Right forelimb (tissue), 1 donor: ENCODE results near the gene APOE.

Experiments
- DNase-seq: peaks from one replicate; pipeline ENCODE4 v3.0.0-alpha.2; 2018

Gene APOE

GRCh38 chr19:44954649-44955504, 49.3 kb downstream of the APOE start, which contains the start of gene CLPTM1:
CLPTM1 (plus strand) TSS chr19:44955380; CDS start chr19:44955396, 16 bp downstream.
- peak; percentile 96 for DNase-seq

- DNase-seq: no peak
These were observed 50.2 kb downstream of the APOE start for GRCh38 chr19:44955505-44956439.

- no peak for DNase-seq
These were observed 51.9 kb downstream of the APOE start for GRCh38 chr19:44957526-44957925.

GRCh38 chr19:44958090-44958489, 52.5 kb downstream of the APOE start:
- DNase-seq: no peak
